HG03558 (cell line): ENCODE measurements around the gene TUBAL3.
A peak's percentile ranks its signal among the peaks of the same experiment; 100 is the strongest.
"Not testable (repeated sequence)": the region's sequence is repeated elsewhere in the genome, so short reads cannot be mapped to it uniquely, and the experiment has no call there.

Experiments used
- ATAC-seq: cut with Tn5 transposase; IDR thresholded peaks from one replicate; pipeline ENCODE4 v1.9.1; 2021; ENCODE audit warnings: moderate number of reproducible peaks; ENCODE audit not compliant: unreplicated experiment; ENCODE audit errors: extremely low read depth

The TUBAL3 gene

DNA sequence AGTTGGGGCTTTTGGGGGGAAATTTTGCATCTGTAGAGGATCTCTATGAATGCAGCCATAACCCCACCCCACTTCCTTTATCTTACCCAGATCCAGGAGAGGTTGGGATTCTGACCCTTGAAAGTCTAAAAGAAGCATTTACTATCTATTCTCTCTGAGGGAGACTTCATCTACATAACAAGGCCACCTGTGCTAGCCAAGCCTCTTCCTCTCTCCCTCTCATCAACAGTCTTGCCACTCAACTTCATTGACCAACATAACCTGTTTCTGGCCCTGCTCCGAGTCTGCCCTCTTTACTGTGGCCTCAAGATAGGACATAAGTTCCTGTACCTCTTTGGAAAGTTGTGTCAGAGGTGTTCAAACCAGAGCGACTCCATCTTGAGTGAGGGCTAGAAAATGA lies 19.4 kb downstream of the TUBAL3 start:
- ATAC-seq, result no peak

DNA sequence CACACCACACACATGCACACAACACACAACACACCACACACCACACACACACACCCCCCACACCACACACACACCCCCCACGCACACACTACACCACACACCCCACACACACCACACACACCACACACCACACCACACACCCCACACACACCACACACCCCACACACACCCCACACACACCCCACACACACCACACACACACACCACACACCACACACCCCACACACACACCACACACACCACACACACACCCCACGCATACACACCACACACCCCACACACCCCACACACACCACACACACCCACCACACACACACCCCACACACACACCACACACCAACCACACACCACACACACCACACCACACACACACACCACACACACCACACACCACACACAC lies 23.4 kb downstream of the TUBAL3 start:
- ATAC-seq, result no peak

DNA sequence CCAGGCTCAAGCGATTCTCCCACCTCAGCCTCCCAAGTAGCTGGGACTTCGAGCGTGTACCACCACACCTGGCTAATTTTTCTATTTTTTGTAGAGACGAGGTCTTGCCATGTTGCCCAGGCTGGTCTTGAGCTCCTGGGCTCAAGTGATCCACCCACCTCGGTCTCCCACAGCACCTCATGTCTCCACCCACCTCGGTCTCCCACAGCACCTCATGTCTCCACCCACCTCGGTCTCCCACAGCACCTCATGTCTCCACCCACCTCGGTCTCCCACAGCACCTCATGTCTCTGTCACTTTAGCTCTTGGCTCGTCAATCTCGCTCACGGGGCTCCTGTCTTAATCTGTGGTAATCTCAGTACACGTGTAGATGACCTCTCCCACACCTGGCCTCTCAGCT lies 24.2 kb downstream of the TUBAL3 start:
- not testable (repeated sequence) for ATAC-seq

DNA sequence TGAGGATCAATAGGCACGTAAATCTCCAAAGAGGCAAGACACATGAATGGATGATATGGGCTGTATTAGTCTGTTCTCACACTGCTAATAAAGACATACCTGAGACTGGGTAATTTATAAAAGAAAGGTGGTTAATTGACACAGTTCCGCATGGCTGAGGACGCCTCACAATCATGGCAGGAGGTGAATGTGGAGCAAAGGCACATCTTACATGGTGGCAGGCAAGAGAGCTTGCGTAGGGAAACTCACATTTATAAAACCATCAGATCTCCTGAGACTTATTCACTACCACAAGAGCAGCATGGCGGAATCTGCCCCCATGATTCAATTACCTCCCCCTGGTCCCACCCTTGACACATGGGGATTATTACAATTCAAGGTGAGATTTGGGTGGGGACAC lies 25.4 kb downstream of the TUBAL3 start:
- ATAC-seq, result not testable (repeated sequence)

DNA sequence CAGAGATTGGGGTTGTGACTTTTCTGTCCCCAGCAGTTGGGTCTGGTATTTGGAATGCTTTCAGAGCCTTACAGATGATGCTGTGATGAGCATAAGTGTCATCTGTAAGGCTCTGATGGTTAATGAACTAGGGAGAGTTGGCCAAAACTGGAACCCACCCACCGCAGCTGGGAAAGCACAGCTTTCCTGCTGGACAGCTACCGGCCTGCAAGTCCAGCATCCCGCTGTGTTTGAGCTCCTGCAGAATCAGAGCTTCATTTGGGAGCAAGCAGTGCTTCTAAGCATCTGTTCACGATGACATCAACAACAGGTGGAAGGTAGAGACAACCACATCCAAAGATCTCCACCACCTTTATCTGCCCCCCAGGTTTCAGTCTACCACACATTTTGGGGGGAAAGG lies 28.2 kb downstream of the TUBAL3 start:
- no peak for ATAC-seq

DNA sequence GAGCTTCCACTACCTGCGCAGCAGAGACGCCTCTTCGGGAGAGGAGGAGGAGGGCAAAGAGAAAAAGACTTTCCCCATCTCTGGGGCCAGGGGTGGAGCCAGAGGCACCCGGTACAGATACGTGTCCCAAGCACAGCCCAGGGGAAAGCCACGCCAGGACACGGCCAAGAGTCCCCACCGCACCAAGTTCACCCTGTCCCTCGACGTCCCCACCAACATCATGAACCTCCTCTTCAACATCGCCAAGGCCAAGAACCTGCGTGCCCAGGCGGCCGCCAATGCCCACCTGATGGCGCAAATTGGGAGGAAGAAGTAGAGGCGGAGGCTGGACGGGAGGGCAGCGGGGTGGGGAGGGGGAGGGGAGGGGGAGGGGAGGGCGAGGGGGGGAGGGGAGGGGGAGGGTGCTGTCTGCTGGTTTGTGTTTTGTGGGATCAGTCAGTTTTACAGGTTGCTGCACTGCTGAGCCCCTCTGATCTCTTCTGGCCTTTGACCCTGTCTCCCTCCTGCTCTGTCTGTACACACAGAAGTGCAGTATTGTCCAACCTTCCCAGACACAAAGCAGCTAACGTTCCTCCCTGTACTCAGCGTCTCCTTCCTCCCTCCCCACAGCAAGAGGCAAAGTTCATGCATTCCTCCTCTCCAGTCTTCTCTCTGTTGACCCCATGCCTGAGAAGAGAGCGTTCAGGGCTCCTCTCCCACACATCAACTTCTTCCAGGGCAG lies 30.6 kb downstream of the TUBAL3 start:
- no peak for ATAC-seq

DNA sequence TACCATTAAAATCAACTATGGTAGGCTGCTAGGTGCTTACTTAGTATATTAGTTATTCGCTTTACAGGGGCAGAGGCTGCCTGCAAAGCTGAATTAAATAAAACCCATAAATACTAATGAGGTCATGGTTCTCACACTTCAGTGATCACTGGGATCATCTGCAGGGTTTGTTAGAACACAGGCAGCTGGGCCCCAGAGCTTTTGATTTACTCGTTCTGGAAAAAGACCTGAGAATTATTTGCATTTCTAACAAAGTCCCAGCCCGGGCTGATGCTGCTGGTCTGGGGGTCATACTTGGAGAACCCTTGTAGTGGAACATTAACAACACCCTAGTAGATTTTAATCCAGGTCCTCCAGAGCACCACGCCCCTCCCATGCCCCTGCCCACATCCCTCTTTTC lies 31.3 kb downstream of the TUBAL3 start:
- no peak for ATAC-seq

DNA sequence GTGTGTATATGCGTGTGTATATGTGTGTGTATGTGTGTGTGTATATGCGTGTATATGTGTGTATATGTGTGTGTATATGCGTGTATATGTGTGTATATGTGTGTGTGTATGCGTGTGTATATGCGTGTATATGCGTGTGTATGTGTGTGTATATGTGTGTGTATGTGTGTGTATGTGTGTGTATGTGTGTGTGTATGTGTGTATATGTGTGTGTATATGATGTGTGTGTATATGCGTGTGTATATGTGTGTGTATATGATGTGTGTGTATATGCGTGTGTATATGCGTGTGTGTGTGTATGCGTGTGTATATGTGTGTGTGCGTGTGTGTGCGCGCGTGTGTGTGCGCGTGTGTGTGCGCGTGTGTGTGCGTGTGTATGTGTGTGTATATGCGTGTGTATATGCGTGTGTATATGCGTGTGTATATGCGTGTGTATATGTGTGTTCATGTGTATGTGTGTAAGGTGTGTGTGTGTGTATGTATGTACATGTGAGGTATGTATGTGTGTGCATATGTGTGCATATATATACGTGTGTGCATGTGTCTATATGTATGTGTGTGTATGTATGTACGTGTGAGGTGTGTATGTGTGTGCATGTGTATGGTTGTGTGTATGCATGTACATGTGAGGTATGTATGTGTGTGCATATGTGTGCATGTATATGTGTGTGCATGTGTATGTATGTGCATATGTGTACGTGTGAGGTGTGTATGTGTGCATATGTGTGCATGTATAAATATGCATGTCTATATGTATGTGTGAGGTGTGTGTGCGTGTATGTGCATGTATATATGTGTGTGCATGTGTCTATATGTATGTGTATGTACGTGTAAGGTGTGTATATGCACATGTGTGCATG lies 33.9 kb downstream of the TUBAL3 start:
- no peak for ATAC-seq

DNA sequence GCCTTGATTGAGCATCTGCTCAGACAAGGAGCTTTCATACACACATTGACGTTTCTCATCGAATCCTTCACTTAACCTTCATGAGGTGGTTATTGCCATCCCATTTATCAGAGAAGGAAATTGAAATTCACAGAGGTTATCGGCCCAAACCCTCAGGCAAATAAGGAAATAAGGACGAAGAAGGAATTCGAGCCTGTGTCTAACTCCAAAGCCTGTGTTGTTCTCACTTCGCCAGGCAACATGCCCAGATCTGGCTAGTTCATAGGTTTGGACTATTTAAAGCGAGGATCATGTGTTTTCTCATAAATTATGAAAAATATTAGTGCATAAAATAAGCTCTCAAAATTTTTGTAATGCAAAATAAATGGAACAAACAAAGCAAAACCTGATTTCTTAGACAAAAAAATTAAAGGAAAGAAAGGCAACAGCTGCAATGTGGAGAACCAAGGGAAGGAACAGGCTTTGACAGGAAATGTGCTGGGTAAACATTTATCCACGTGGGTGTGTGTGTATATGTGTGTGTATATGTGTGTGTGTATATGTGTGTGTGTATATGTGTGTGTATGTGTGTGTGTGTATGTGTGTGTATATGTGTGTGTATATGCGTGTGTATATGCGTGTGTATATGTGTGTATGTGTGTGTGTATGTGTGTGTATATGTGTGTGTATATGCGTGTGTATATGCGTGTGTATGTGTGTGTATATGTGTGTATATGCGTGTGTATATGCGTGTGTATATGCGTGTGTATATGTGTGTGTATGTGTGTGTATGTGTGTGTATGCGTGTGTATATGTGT lies 35.1 kb downstream of the TUBAL3 start:
- no peak for ATAC-seq

DNA sequence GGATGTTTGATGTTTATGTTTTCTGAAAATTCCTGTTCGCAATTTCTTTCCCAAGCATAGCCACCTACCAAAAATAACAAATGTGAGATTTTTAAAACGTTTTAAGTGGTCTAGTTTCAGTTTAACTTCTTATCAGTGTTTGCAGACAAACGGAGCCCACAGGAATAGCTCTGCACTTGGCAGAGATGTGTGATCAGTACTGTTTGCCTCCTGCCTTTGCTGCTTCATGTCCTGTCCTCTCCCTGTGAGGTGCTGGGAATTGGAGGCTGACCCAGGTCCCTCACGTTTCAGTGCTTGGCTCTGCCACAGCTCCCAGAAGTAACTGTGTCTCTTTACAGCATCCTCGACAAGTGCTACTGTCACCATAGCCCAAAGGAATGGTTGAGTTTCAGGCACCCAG lies 38.7 kb downstream of the TUBAL3 start:
- no peak for ATAC-seq

DNA sequence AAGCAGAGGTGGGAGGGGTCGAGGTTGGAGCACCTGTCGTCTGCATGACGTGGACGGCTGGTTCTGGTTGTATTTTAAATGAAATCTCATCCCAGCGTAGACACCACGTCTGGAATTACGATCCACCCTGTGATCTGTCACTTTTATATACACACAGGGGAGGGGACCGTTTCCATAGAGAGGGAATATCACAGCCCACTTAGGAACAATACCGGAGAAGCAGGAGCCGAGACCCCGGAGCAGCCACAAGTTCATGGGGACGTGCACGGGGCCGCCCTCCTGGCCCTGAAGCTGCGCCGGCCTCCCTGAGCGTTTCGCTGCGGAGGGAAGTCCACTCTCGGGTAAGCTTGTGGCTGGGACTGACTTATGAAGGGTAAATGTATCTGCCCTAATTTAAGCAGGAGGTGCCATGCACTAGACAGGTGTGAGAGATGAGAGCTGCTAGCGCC lies 39.7 kb downstream of the TUBAL3 start, which contains the start of gene UCN3:
Gene UCN3, plus strand, starts transcription at position 77 of the 449 bp plus-strand sequence. CDS start 8,755 bp downstream, outside the sequence.
- no peak for ATAC-seq

DNA sequence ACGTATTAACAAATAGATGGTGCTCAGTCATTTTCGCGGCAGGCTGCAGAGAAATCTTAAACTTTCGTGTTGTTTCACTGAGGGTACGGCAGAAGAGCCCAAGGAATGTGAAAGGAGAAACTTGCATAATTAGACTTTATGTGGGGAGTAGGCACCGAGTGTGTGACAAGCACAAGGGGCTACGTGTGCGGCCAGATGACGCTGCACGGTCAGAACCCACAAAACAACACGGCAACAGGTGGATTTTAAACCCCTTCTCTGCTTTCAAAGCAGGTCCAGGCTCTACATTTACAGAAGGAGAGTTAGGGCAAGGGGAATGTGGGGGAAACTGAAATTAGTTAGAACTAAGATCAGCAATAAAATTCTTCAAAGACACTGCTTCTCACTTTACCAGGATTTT lies 40.3 kb downstream of the TUBAL3 start:
- no peak for ATAC-seq

DNA sequence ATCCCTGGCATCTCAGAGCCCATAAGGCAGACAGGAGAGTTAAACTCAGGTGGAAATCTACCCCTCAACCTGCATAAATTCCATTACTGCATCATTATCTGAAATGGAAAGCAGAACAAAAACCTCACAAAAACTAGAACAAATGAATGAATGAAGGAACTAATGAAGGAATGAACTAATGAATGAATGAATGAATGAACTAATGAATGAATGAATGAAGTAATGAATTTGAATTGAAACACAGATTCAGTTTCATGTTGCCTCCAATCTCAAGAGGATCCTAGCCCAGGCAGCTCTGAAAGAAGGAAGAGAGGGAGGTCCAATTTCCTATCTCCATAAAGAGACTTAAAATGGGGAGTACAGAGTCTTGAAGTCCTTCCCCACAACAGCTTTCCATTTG lies 41.8 kb downstream of the TUBAL3 start:
- no peak for ATAC-seq

DNA sequence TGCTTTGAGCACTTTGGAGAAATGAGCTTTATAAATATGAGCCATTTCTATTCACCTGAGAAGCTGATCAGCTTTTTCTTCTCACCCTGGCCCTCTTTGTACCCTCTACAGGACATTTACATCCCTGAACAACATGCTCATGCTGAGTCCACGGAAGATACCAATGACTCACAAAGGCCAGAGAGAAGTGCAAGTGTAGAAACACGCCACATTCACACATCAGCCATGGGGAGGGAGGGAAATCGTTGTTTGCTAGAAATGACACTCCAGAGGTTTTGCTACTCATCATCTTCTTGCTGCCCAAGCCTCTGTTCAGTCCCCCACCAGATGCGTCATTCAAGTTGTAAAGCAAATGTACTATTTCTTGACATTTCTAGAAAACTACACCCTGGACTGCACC lies 42.7 kb downstream of the TUBAL3 start:
- no peak for ATAC-seq

DNA sequence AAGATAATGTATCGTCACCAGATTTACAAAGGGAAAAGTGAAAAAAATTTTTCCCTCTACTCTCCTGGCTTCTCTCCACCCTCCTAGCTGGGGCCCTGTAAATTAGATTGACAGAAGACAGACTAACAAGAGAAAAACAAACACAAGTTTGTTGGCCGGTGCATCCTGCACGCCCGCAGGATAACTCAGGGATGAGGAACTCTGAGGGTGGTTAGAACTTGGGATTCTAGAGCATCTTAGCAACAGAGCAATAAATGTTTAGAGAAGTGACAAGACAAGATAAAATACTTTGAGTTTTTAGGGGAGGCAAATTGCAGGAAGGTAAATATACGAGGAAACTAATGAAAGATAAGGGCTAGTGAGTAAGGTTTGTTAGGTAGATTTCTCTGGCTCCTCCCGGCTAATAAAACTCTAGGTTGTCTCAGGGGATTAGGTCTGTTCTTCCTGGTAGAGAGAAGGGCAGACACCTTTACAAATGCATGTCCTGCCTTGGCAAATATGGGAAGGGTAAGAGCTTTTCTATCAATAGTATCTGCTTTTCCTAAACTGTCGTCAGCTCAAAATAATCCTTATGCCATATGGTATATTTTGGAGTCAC lies 44.2 kb downstream of the TUBAL3 start:
- ATAC-seq, result no peak

DNA sequence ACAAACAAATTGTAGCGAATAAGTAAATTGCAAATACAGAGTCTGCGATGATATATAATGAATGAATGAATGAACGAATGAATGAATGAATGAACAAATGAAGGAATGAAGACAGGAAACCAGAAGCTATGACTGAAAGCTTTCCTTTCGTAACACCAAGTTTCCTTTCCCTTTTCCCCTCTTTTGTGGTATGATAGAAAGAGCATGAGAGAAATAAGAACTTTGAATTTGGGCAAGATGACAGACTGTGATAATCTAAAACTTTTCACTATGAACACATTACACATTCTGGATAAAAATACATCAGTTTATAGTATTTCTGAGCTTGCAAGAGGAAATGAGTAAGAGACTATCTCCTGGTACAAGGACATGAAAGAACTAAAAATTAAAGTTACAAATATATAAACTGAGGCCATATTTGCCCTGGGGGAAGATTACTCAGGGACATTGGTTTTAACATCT lies 48.3 kb downstream of the TUBAL3 start:
- ATAC-seq, result no peak

DNA sequence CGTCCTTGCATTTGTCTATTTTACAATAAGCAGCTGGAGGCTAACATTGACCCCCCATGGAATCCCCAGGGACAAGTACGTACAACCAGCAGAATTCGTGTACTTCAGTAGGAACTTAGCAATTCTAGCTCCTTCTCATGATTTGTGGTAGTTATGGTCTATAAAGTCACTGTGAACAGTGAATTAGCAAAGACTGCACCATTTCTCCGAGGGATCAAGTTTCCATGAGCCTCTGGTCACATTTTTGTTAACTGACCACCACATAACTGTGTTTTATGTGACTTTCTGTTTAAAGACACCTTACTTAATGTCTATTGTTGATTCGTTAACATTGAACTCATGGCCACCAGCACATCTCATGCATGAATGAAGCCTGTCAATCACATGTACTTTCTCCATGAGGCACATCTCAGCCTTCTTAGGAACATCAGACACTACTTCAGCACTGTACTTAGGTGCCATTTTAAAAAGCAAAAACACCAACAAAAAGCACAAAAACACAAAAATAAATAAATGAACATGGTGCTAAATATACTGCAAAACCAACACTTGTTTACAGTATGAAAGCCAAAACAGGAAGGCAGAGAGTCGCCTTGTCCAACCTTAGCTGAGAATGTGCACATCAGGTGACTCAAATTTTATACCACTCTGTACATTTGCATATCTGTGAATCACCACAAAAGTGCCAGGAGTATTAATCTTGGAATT lies 48.9 kb downstream of the TUBAL3 start:
- ATAC-seq, result no peak

DNA sequence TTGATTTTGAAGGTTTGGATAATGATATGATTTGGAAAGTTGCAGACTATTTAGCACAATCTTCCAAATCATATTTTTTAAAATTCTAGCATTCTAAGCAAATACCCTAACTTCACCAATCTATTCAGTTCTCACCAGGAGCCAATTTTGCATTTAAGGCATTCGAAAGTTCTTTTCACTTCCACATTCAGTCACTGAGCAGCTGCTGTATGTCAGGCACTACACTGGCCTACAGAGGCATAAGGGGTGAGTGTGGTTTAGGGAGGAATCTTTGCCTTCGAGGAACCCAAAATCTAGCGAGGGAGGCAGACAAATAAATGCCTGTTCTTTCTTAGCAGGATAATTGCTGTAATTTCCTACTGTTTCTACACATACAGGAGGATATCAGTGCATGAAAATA lies 50.6 kb downstream of the TUBAL3 start:
- ATAC-seq, result peak; percentile 87

DNA sequence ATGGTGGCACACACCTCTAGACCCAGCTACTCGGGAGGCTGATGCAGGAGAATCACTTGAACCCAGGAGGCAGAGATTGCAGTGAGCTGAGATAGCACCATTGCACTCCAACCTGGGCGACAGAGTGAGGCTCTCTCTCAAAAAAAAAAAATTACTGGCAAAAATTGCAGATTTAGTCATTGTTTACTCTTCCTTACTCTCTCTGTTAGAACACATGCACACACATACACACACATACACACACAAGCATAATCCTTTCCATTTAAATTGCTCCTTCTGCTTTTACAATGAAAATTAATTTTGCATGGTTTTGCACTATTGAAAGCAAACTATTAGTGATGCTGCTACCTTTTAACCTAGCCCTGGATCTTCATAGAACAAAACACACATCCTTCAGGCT lies 55.3 kb downstream of the TUBAL3 start:
- no peak for ATAC-seq

DNA sequence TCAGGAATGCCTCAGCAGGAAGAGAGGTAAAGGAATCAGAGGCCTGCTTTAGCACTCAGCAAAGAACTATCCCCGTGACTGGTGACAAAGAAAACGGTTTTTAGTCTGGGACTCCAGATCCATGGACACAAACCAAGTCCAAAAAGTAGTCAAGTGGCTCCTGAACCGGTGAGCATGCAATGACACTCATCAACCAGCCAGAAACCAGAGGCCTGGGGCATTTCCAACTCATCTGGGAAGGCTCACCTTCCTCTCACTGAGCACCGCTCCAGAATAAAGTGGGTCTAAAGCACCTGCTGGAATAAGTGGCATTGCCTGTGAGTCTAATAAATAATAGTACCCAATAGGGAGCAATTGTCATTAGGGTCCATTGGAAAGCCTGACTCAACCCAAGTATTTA lies 57.7 kb downstream of the TUBAL3 start:
- ATAC-seq, result no peak
